COR-L47 (cell line): ENCODE results near the gene ANO4.
"Not testable (repeated sequence)": the region's sequence is repeated elsewhere in the genome, so short reads cannot be mapped to it uniquely, and the experiment has no call there.

Experiments
- DNase-seq: peaks from one replicate; lab custom pipeline; 2025; lab: John Stamatoyannopoulos, UW

Gene ANO4

DNA sequence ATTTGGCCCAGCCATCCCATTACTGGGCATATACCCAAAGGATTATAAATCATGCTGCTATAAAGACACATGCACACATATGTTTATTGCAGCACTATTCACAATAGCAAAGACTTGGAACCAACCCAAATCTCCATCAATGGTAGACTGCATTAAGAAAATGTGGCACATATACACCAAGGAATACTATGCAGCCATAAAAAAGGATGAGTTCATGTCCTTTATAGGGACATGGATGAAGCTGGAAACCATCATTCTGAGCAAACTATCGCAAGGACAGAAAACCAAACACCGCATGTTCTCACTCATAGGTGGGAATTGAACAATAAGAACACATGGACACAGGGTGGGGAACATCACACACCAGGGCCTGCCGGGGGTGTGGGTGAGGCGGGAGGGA is 295.6 kb downstream of the ANO4 start:
- DNase-seq = not testable (repeated sequence)

DNA sequence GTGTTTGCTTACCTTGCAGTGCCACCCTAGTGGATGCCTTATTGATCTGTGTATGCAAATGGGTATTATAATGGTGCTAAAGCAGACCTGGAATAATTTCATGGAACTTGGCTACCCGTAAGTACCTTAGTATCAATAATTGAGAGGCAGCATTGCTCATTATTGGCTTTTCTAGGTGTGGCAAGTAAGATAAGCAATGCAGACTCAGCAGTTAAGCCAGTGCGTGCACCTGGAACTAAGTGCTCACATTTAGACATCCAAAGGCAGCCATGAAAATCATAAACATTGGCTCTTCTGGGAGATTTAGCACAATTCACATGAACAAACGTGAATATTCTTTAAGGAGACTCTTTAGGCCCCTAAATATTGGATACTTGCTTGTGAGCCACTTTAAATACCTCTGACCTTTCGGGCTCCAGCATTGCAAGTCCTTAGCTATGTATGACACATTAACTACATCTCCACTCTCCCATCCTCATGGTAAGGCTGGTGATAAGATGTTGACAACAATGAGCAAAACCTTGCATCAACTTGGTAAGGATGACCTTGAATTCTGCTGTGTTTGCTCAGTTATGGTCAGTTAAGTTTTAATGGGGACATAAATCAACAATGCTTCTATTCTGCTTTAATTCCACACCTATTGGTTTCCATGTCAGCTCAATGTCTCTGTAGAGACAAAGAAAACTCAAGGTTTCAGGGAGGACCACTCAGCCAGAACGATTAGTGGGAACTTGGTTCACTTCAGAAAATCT is 303.4 kb downstream of the ANO4 start:
- DNase-seq = no peak

DNA sequence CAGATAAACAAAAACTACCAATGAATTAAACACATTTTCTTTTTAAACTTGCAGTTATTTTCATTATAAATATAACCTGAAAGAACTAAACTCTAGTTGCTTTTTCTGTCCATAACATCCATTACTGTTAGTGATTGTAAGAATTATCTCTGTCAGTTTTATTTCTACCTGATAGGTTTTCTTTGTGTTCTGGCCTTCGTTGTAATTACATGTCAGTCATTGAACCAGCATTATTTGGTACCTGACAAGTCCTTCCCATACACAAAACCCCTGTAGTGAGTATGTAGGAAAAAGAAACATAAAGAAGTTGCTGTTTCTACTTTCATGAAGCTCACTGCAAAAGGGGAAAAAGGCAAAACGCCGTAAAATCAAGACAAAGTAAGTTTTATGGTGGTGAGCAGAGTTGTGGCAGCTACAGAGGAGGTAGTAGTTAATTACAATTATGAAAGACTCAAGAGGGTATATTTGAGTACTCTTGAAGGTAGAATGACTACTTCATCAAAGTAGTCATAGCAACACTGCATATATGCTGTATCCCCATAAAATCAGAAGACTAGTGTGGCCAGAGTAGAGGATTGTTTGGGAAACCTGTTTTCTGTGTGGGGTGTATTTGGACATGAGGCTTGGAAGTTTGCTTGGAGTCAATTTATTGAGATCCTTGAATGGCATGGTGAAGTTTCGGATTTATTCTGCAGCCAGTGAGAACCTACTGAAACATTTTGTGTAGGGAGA is 312.6 kb downstream of the ANO4 start:
- no peak for DNase-seq

DNA sequence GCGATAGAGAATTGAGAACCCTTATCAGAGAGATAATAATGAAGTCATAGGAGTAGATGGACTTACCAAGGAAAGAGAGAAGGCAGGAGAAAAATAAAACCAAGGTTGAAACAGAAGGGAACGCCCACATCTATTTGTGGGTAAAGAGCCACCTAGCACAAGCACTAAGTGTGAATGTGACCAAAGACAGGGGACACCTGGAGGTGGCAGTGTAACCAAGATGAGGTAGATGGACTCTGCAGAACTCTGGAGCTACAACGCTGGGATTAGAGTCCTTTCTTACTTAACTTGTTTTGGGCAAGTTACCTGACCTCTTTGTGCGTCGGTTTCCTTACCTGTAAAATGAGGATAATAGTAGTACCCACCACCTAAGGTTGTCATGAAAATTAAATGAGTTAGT is 313.6 kb downstream of the ANO4 start:
- DNase-seq = no peak

DNA sequence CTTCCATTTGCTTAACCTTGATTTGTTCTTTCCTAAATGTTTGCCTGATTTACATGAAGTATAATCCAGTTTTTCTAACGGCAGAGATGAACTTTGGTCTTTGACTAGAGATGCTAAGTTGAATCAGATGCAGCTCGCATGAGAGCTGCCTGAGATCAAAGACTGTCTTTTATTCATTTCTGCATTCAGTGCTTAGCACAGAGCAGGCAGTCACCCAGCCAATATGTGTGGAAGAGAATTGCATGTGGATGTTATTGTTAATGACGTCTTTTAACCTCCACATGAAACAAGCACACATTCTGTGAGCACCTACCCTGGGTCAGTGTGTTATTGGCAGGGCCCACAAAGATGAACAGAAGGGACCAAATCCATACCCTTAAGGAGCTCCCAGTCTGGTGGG is 316.3 kb downstream of the ANO4 start:
- no peak for DNase-seq

DNA sequence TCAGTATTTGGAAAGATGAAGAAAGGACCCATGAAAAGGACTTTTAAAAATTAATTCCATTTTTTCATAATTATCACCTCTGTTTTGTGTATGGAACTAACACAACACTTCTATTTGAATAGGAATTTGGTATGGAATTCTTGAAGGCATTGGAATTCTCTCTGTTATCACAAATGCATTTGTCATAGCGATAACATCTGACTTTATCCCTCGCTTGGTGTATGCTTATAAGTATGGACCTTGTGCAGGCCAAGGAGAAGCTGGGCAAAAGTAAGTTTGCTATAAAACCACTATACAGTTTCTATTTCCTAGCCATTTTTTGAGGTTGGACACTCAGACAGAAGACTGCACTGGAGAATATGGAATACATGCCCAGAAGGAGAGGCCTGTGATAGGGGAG is 316.9 kb downstream of the ANO4 start:
- no peak for DNase-seq

DNA sequence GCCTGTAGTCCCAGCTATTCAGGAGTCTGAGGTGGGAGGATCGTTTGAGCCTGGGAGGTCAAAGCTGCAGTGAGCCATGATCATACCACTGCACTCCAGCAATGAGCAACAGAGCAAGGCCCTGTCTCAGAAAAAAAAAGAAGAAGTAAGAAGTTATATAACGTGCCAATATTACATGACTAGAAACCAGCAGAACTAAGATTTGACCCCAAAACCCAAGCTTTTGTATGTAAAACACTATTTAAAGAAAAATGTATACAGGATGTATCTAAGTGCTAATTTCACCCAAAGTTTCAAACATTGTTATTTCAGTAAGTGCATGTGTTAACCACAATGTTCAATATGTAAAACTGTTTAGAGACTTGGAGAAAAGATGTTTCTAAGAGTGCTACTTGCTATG is 320.8 kb downstream of the ANO4 start:
- no peak for DNase-seq

DNA sequence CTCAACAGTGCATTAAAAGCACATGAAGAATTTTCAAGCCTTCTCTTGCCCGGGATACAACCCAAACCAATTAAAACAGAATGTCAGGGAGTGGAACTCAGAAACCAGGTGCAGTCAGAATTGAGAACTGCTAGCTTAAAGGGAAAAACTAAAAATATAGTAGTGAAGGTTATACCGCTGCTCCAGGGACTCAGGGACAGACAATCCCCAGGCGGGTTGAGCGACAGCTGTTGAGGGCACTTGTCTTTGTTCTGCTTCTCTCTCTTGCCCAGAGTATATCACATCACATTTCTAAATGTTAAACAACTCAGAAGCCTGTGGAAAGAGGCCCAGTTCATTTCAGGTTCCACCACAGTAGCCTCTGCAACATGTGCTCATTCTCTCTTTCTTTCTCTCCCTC is 322.3 kb downstream of the ANO4 start:
- no peak for DNase-seq

DNA sequence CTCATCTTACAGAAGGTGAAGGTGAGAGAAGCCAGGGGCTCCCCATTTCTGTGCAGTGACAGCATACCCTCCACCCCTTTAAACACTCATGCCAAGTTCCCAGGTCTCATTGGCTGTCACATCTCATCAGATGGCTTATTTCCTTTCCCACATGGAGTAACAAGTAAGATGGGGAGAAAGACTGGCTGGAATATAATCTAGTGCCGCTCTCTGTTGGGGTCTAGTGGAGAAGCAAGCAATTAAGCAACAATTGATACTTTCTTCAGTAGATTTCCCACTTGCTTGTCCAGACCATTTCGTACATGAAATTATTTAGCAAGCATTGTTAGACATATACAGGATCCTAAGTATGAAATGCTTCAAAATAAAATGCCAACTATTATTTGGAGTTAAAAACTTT is 323.3 kb downstream of the ANO4 start:
- no peak for DNase-seq

DNA sequence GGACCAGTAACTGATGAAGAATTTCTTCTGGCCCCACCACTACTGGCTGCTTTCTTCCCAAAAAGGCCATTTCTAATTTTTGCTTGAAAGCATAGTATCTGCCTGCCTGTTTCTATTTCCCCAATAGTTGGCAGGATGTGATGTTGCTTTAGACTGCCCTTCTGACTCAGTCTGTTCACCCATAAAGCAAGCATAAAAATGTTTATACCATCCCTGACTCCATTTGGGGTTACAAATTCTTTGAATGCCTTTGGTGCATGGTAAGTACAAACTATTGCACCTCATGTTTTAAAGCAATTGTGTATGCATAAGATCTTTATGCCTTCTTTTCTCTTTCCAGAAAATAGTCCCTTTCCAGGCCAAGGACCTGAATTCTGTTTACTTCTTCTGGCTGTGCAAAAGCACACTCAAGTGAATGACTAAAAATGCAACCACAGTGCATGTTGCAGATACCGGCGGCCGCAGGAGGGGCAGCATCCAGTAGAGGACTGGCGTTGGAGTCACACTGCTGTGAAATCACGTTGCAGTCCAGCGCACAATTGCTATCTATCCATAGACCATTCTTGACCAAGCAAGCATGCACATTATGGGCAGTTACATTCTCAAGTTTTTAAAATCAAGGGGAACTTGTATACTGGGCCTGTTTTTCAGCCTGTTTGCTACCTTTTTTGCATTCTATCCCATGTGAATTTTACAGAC is 333.1 kb downstream of the ANO4 start:
- no peak for DNase-seq

DNA sequence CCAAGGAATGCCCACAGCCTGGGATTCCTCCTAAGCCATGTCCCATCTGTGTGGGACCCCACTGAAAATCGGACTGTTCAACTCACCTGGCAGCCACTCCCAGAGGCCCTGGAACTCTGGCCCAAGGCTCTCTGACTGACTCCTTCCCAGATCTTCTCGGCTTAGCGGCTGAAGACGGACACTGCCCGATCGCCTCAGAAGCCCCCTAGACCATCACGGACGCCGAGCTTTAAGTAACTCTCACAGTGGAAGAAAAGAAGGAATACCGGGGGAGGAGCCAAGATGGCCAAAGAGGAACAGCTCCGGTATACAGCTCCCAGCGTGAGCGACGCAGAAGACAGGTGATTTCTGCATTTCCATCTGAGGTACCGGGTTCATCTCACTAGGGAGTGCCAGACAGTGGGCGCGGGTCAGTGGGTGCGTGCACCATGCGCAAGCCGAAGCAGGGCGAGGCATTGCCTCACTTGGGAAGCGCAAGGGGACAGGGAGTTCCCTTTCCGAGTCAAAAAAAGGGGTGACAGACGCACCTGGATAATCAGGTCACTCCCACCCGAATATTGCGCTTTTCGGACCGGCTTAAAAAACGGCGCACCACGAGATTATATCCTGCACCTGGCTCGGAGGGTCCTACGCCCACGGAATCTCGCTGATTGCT is 351.3 kb downstream of the ANO4 start:
- DNase-seq = peak; percentile 2

DNA sequence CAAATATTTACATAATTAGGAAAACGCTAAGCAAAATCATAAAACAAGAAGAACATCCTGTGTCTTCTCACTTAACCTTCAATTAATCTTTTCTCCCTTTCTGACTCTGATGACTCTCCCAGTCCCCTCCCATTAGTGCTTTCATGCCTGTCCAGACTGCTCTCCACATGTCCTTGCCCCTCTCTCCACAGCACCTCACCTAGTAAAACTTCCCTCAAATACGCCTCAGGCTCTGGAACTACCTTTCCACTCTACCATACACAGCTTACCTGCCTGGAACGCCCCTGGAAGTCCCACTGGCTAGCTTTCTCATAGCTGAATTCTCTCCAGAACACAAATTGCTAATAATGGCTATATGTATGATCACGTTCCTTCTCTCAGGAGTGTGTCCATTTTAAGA is 370.7 kb downstream of the ANO4 start:
- no peak for DNase-seq

DNA sequence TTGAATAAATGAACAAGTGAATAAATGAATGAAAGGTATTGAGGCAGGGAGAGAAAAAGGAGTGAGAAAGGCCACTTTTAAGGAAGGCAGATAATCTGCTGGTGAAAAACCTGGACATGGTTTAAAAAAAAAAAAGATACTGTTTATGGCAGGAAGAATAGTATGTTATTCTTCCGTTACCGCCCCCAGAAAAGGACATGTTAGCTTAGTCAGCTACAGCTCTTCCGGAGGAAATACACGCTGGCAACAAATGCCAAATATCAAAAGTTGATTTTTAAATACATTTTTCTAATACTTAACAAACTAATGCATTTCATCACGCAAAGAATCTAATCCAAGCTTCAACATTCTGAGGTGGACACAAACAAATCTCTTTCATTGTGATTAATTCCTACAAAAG is 372.3 kb downstream of the ANO4 start:
- DNase-seq = no peak

DNA sequence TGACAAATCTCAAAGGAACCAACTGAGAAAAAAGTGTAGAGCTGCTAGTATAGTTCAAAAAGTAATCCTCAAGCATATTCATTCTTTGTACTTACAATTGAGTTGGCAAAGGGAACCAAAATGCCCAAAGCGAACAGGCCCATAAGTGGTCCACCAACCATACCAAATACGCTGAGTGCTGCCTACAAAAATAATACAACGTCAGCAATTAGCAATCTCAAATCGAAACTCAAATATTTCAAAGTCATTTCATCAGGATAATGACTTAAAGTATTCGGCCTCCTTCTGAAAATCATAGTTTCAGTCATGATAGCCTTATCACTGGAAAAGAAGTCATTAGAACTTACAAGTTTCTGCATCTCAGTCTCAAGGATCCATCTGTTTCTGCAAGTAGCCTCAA is 373.4 kb downstream of the ANO4 start:
- DNase-seq = no peak

DNA sequence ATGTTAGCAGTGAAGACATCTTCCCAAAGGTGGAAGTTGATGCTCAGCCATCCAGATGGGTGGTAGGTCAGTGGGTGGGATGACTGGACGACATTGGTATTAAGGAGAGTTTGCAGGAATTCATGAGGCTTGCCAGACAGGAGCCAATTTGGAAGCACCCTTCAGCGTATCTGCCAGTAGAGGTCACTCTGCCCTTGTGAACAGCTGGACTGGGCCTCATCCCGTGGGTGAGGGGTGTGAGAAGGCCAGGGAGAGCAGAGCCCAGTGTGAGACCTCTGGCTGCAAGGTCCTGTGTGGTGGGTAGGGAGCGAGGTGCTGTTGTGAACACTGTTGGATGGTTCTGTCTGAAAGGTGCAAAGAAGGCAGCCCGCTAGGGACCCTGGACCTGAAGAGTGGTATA is 377.7 kb downstream of the ANO4 start:
- DNase-seq = no peak

DNA sequence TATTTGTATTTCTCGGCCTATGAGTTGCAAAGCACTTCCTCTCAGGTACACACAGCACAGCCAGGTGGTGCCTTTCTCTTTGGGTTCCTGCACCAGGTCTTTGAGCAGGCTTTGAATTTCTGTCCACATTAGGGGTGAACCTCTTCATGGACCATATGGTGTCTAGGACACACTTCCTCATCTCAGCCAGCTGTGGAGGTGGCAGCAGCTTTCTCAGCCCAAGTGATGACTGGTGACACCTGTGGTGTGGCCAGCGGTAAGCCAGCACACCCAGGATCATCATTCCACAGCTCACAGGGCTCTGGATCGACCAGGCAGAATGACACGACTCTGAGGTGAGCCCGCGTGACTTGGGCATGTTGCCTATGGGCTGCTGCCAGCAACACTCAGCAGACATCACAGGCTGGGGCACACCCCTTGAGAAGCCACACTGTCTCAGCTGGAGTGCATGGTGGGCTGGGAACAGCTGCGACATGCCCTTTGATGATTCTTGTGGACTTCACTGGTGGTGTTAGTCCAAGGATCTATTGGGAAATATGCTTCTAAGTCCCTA is 378.7 kb downstream of the ANO4 start:
- DNase-seq = no peak

DNA sequence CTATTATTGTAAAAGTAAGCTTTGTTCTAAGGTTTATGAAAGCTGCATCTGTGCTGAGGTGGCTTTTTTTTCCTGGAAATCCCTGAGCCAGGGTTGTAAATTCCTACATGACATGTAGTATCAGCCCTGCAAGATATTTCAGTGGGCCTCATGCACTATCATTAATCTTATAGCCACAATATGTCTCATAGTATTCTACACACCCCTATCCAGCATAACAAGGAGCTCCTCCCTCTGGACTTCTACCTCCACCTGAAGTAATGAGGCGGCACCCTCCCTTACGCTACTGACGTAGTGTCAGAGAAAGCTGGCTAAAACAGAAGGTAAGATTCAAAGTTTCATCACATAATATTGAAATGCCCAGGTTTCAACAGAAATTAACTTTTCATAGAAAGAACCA is 380.0 kb downstream of the ANO4 start:
- no peak for DNase-seq
